Retina (tissue), 1 donor: ENCODE measurements around the gene TSPAN14.

Source experiments
- DNase-seq: peaks from one replicate; pipeline ENCODE4 v3.0.0-alpha.2; 2016

Gene TSPAN14

GRCh38 chr10:80509108-80509402, 54.9 kb downstream of the TSPAN14 start:
- no peak for DNase-seq

DNA sequence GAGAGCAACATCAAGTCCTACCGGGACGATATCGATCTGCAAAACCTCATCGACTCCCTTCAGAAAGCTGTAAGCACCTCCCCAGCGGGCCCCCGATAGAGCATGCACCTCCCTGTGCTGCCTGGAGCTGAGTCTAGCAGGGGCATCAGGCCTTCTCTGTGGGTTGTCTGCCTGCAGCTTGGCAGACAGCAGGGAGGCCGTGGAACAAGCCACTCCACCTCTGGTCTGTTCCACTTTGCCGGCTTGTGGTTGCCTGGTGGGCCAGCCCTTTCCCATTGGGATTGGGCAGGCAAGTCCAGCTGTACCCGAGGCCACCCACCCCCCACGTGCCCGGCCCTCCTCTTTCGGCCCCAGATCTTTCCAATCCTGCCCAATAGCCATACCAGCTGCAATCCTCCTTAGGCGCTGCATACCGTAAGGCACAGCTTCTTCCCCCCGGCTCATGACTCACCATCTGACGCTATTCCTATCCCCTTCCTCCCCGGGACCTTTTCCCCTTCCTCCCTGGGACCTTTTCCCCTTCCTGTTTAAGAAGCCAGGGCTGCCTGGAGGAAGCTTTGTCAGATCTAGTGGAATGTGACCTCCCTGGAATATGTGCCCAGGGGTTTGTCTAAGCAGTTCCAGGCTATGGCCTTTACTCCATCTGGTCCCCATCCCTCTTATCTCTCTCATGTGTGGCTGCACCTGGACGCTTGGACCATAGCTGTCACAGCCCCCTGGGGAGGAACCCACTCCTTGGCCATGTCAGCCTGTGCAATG, 55.5 kb downstream of the TSPAN14 start:
- DNase-seq: no peak

DNA sequence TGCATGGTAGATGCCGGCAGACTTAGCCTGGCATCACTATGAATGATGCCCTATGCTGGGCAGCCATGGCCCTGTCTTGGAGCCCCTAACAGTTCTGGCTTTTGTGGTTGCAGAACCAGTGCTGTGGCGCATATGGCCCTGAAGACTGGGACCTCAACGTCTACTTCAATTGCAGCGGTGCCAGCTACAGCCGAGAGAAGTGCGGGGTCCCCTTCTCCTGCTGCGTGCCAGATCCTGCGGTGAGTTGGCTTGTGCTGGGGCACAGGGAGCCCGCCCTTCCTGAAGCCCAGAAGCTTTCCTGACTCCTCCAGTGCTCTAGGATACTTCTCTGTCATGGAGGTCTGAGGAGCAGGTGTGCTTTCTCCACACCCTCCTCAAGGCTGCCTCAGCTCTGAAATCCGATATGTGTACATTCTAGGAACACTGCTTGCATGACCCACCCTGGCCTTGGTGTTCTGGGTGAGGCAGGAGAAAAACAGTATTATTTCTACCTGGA, 58.0 kb downstream of the TSPAN14 start:
- no peak for DNase-seq

DNA sequence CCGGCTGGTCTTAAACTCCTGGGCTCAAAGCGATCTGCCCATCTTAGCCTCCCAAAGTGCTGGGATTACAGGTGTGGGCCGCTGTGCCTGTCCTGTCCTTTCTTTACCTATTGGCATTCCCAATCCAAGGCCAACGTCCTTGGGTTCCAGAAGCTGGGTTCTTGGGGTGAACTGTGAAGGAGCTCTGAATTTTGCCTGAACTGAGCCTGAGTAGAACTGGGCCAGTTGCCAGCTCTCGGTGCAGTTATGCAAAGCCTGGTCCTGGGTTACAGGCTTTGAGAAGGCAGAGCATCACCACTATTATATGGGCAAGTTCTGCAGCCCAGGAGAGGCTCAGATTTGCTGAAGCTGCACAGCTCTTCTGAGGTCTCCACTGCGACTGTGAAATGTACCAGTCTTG, 59.0 kb downstream of the TSPAN14 start:
- no peak for DNase-seq

GRCh38 chr10:80515511-80515910, 61.4 kb downstream of the TSPAN14 start:
- no peak for DNase-seq

DNA sequence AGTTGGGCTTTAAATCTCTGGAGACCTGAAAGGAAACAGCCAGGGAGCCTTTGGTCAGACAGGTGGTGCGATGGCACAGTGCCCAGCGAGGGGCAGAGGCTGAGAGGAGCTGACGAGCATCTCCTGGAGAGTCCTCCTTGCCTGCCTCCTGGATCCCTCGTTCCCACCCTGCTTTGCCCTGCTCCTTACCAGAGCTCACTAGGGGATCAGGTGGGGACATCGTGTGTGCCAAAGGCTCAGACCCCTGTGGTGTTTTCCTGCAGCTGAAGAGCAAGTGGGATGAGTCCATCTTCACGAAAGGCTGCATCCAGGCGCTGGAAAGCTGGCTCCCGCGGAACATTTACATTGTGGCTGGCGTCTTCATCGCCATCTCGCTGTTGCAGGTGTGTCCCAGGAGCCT, 61.8 kb downstream of the TSPAN14 start:
- DNase-seq: no peak

- DNase-seq: no peak
These were observed 62.5 kb downstream of the TSPAN14 start for GRCh38 chr10:80516506-80517075.

GRCh38 chr10:80517416-80518142, 63.5 kb downstream of the TSPAN14 start:
- no peak for DNase-seq

- DNase-seq: no peak
These were observed 64.2 kb downstream of the TSPAN14 start for GRCh38 chr10:80518143-80518806.

GRCh38 chr10:80518807-80519360, 64.8 kb downstream of the TSPAN14 start:
- no peak for DNase-seq

DNA sequence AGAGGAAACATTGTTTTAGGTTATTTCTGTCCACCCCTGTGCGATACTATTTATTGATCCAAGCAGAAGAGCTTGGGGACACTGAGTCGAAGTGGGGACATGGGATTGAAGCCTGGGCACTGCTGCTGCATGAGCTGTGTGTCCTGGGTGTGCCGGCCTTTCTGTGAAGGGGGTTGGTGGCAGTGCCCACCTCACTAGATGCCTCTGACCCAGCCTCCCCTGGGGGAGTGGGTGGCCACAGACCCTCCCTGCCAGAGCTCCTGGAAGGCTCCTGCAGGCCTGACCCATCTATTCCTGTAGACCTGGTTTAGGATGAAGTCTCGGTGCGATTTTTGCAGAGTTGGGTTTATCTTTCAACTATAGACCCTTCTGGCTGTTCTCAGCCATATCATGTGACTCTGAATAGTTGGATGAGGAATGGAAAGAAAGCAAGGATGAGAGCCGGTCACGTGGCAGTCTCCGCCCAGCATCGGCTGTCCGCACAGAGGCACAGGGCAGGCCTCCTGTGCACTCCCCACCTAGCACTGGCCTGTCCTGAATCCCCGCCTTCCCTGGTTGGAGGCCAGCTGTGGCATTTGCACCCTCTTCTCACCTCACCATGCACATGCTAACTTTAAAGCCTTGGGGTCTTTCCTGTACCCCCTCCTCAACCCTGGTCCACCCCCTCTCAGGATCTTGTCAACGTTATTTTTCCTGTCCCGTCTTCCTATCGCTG, 66.0 kb downstream of the TSPAN14 start:
- no peak for DNase-seq

DNA sequence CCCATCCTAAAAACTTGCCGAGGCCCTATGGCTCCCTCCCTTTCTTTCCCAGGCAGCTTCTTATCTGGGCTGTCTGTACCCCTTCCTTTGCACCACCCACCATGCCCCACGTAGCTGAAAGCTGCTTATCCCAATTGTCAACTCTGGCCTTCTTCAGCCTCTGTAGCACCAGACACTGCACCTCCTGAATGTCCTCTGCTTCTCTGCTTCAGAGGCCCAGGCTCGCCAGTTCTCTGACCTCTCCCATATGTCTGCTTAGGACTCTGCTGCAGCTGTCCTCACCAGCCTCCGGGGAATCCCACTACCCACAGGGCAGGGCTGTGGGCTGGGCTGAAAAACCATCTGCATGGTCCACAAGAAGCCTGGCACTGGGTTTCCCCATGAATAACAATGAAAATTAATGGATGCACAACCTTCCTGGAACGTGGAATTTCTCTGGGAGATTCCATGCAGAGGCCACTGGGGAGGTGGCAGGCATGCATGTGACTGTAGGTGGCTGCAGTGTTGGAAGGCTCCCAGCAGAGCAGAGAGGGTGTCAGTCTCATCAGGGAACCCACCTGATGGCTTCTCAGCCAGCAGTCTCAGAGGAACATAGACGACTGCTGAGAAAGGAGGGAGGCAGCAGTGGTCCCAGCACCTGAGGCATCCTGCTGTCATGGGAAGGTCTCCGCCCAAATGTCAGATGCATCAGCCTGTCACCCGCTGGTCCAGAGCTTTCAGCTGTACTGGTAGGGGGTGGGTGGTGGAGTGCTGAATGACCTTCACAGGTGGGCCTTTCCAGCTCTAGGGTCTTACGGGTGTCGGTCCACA, 66.8 kb downstream of the TSPAN14 start:
- DNase-seq: no peak

GRCh38 chr10:80522756-80523363, 68.8 kb downstream of the TSPAN14 start:
- no peak for DNase-seq

GRCh38 chr10:80523773-80524172, 69.7 kb downstream of the TSPAN14 start:
- DNase-seq: no peak

DNA sequence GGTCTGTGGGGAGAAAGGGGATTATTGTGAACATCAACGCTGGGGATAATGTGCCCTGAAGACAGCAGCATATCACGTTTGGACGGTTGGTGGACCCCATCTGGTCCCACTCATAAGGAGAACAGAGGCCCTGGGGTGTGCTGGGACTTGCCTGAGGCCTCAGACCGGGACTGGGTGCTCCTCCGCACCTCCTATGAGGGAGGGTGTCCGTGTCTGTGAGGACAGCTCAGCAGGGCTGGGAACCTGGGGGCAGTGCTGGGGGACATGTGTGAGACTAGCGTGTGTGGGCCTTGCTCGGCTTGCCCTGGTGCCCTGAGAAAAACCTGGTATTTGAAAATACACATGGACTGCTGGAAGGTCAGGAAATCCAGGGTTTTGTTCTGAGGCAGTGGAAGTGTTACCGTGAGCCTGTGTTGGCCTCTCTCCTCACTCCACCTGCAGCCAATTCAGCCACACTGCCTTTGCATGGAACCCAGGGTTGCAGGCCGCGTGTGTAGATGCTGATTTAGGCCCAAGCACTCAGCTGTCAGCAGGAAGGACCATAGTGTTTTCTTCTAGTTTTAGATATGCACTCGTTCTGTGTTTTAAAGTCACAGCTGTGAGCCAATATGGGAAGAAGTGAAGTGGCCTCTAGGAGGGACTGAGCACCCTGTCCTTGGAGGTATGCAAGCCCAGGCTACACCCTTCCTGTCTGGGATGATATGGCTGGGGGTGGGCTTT, 70.2 kb downstream of the TSPAN14 start:
- no peak for DNase-seq

DNA sequence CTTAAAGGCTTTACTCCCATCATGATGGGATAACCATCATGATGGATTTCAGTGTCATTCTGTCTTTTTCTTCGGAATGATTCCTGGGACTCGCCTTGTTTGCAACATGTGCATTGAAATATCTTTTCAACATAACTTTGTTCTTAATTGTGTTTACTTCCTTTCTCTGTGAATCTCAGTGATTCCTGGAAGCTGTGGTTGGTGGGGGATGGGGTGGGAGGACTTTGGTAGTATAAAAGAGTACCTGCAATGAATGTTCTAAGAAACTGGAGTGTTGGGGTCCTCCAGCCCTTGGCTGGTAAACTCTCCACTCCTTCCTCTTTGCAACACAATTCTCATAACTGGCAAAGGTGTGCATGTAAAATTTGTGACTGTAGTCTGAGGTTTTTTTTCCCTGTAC, 72.1 kb downstream of the TSPAN14 start:
- no peak for DNase-seq

DNA sequence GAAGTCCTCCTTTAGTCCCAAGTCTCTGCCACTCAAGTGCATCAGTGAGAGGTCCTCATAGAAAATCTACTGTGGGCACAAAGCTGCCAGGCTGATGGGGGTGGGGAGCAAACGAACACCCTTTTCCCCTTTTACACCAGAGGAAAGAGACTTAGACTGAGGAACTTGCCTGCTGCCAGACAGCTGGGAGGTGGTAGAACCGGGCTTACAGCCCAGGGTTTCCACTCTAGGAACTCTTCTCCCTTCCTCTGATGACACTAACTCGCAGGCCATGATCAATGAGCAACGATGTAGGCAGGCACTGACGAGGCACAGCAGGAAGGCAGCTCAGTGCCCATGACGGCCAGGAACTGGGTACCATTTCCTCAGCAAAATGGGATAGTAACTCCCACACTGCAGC, 72.6 kb downstream of the TSPAN14 start:
- DNase-seq: no peak

DNA sequence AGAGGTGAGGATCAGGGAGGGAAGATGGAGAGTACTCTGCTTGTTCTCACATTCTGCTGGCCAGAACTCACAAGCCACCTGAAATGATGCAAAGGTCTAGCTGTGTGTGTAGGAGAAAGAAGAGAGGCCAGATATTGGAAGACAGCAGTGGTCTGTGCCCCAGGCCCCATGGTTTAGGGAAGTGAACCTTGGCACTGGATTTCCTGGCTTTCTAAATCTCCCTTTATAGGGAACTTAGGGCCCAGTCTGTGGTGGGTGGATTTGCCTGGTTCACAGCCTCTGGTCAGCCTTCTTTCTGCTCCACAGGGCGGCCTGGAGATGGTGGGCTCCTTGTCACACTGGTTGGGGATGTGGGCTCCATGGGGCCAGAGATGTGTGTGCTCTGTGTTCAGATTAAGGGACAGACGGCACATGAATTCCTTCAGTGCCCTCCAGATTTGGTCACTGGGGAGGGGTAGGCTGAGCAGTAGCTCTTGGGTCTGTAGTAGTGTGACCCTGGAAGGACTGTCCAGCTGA, 74.1 kb downstream of the TSPAN14 start:
- DNase-seq: no peak

- DNase-seq: peak; percentile 26
These were observed 74.8 kb downstream of the TSPAN14 start for GRCh38 chr10:80528901-80529300.

DNA sequence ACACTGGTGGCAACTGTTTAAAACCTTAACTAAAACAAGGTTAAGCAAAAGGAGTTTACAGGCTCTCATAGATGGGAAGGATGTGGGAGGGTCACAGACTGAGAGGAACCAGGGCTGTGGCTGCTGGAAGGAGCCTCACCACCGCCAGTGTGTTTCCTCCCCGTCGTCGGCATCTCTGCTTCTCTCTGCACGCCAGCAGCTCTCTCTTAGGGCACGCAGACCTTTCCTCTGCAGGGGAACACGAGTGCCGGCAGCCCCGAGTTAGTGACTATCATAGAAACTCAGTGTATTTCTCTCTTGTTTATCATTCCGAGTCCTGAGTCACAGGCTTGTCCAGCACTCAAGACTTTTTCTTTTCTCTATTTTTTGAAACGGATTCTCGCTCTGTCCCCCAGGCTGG, 75.5 kb downstream of the TSPAN14 start:
- no peak for DNase-seq
